Vagina (tissue), 2 donors: ENCODE results near the gene TMEM45A. TPM values are rescaled to one million over a fixed set of nuclear protein-coding genes. Genes with fewer than 3 reads are reported as not detected.
"Not testable (repeated sequence)": the region's sequence is repeated elsewhere in the genome, so short reads cannot be mapped to it uniquely, and the experiment has no call there.

Experiments
- DNase-seq, 2 donors: peaks; one replicate each; pipeline ENCODE4 v3.0.0-alpha.2; 2017; ENCODE audit errors: extremely low spot score in 2 of 2
- H3K27ac ChIP-seq: fragments of 200-600 bp; sonication (generic); one replicate; pipeline ENCODE4 v1.5.1; 2019
- H3K27me3 ChIP-seq: fragments of 200-600 bp; sonication (generic); one replicate; pipeline ENCODE4 v1.5.1; 2019
- H3K36me3 ChIP-seq, 2 donors: fragments of 200-600 bp; sonication (generic); one replicate each; pipeline ENCODE4 v1.5.1; 2017 to 2019
- H3K4me1 ChIP-seq: fragments of 200-600 bp; sonication (generic); one replicate; pipeline ENCODE4 v1.5.1; 2019
- H3K4me3 ChIP-seq, 2 donors: fragments of 200-600 bp; sonication (generic); 1 replicate in 1 of 2; 2 replicates in 1 of 2; pipeline ENCODE4 v1.5.1; 2016 to 2019
- H3K9me3 ChIP-seq: fragments of 200-600 bp; sonication (generic); one replicate; pipeline ENCODE4 v1.5.1; 2019
- POLR2A ChIP-seq, 2 donors: fragments of 450-650 bp; IDR thresholded peaks; one replicate each; pipeline ENCODE4 v1.6.1; 2017; ENCODE audit warnings: antibody characterized with exemption in 2 of 2, mild to moderate bottlenecking in 2 of 2, moderate library complexity in 2 of 2
- POLR2AphosphoS5 ChIP-seq, 2 donors: sonication (generic); formaldehyde crosslinking; IDR thresholded peaks; one replicate each; pipeline ENCODE4 v1.9.0; 2017; ENCODE audit warnings: antibody characterized with exemption in 2 of 2, mild to moderate bottlenecking in 2 of 2, low read depth in 1 of 2; ENCODE audit not compliant: insufficient read depth in 1 of 2
- intact Hi-C: fragments of 100-400 bp; cut with DNase I; formaldehyde crosslinking; loops from one replicate; pipeline ENCODE4 v1.15.1; 2023
- total RNA-seq: library from RNA; depleted of rRNA; stranded (reverse); fragments of >200 nt; gene quantifications from one replicate; pipeline ENCODE4 v1.2.3, GENCODE V29; 2016
- TF ChIP-seq, protein P1 (sequence below), 3 experiments: fragments of 450-650 bp in 2 of 3; fragments of 200-600 bp in 1 of 3; sonication (generic) in 1 of 3; IDR thresholded peaks; one replicate each; pipeline ENCODE4 v1.5.1; 2017 to 2019; ENCODE audit warnings: antibody characterized with exemption in 3 of 3, mild to moderate bottlenecking in 2 of 3, moderate library complexity in 2 of 3

Gene TMEM45A
- total RNA-seq, 1 donor from 2014 or later, result 46.4 TPM

DNA sequence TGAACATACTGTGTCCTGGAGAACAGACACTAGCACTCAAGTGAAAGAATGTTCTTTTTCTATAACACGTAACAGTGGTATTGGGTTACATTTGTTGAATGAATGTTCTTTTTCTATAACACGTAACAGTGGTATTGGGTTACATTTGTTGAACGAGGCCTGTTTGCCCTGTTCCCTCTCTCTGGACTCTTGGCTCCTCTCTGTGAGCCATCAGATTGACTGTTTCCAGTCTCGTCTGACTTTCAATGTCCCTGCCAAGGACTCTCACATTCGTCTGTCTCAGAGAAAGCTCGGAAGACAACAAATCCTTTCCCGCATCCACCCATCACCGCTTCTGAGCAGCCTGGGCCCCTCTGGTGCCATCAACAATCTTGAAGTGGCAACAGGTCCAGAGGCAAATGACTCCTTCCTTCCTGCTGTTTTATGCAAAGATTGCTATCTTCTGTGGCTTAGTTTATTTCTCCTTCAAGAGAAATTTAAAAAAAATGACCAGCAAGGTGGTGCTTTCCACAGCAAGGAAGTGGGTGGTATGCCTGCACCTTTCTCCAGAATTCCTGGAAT, 8.0 kb downstream of the TMEM45A start:
- no peaks in the 10 kb centered on the region for H3K9me3 ChIP-seq
- DNase-seq, result no peak
- H3K27me3 ChIP-seq, result no peaks in the 10 kb centered on the region
- TF ChIP-seq, protein P1, sequence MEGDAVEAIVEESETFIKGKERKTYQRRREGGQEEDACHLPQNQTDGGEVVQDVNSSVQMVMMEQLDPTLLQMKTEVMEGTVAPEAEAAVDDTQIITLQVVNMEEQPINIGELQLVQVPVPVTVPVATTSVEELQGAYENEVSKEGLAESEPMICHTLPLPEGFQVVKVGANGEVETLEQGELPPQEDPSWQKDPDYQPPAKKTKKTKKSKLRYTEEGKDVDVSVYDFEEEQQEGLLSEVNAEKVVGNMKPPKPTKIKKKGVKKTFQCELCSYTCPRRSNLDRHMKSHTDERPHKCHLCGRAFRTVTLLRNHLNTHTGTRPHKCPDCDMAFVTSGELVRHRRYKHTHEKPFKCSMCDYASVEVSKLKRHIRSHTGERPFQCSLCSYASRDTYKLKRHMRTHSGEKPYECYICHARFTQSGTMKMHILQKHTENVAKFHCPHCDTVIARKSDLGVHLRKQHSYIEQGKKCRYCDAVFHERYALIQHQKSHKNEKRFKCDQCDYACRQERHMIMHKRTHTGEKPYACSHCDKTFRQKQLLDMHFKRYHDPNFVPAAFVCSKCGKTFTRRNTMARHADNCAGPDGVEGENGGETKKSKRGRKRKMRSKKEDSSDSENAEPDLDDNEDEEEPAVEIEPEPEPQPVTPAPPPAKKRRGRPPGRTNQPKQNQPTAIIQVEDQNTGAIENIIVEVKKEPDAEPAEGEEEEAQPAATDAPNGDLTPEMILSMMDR (IDR thresholded peaks at IDR 0.05), result no peak
- TF ChIP-seq POLR2A (IDR thresholded peaks at IDR 0.05) (no peak), POLR2AphosphoS5 (IDR thresholded peaks at IDR 0.05; ENCODE audit: insufficient read depth in 1 of 2, low read depth in 1 of 2) (no peak)
- H3K36me3 ChIP-seq, result no peaks in the 10 kb centered on the region
- intact Hi-C loops, result no loop called here
- no peak overlapping the region for H3K4me3 ChIP-seq
- no peak overlapping the region for H3K27ac ChIP-seq
- peaks cover 2% of the 10 kb centered on the region for H3K4me1 ChIP-seq

DNA sequence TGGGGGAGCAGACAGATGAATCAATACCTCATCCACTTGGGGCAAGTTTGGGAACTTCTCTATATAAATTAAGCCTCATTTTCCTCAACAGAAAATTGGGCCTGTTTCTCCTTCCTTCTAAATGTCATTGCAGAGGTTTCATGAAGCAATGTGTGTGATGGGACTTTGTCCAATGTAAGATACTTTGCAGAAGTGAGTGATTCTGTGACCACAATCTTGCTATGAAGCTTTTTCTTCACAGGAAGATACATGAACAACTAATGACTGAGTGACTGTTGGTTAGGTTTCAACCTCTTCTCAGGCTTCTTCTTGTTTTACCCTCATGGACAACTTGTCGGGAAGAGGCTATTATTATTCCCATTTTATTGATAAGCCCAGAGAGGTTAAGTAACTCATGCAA, 11.0 kb downstream of the TMEM45A start:
- no peak overlapping the region for H3K27ac ChIP-seq
- H3K4me1 ChIP-seq, result no peaks in the 10 kb centered on the region
- H3K27me3 ChIP-seq, result no peaks in the 10 kb centered on the region
- no peak for TF ChIP-seq POLR2A (IDR thresholded peaks at IDR 0.05)
- TF ChIP-seq, protein P1 (IDR thresholded peaks at IDR 0.05), result no peak
- TF ChIP-seq POLR2AphosphoS5 (IDR thresholded peaks at IDR 0.05; ENCODE audit: insufficient read depth in 1 of 2, low read depth in 1 of 2), result no peak
- no peaks in the 10 kb centered on the region for H3K9me3 ChIP-seq
- no peak overlapping the region for H3K4me3 ChIP-seq
- DNase-seq, result no peak
- intact Hi-C loops, result no loop called here
- no peaks in the 10 kb centered on the region for H3K36me3 ChIP-seq

DNA sequence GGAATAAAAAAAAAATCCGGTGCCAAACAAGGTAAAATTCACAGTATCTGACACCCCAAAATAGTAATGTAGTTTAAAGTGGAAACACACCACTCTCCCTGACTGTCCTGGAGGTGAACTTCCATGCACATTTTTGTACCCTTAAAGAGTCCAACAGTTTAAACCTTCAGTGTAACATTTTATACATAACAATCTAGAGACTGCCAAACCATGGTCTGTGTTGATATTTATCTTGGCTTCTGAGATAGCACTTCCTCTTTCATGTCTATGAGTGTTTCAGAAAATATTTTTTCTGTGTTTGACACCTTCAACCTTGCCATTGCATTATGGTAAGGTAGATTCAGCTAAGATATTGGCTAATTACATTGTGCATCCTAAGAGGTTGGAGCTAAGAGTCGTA, 13.9 kb downstream of the TMEM45A start:
- TF ChIP-seq, protein P1 (IDR thresholded peaks at IDR 0.05), result no peak
- no peak for TF ChIP-seq POLR2AphosphoS5 (IDR thresholded peaks at IDR 0.05; ENCODE audit: insufficient read depth in 1 of 2, low read depth in 1 of 2)
- TF ChIP-seq POLR2A (IDR thresholded peaks at IDR 0.05), result no peak
- no peaks in the 10 kb centered on the region for H3K36me3 ChIP-seq
- no peak overlapping the region for H3K27ac ChIP-seq
- intact Hi-C loops, result no loop called here
- no peaks in the 10 kb centered on the region for H3K4me1 ChIP-seq
- no peaks in the 10 kb centered on the region for H3K9me3 ChIP-seq
- no peak overlapping the region for H3K4me3 ChIP-seq
- H3K27me3 ChIP-seq, result no peaks in the 10 kb centered on the region
- DNase-seq, result no peak

DNA sequence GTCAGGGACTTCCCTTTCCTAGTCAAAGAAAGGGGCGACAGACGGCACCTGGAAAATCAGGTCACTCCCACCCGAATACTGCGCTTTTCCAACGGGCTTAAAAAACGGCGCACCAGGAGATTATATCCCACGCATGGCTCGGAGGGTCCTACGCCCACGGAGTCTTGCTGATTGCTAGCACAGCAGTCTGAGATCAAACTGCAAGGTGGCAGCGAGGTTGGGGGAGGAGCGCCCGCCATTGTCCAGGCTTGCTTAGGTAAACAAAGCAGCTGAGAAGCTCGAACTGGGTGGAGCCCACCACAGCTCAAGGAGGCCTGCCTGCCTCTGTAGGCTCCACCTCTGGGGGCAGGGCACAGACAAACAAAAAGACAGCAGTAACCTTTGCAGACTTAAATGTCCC, 17.4 kb downstream of the TMEM45A start:
- DNase-seq, H3K27me3 ChIP-seq, H3K36me3 ChIP-seq, H3K27ac ChIP-seq, H3K4me3 ChIP-seq, intact Hi-C loops, H3K4me1 ChIP-seq, H3K9me3 ChIP-seq: not testable (repeated sequence)

DNA sequence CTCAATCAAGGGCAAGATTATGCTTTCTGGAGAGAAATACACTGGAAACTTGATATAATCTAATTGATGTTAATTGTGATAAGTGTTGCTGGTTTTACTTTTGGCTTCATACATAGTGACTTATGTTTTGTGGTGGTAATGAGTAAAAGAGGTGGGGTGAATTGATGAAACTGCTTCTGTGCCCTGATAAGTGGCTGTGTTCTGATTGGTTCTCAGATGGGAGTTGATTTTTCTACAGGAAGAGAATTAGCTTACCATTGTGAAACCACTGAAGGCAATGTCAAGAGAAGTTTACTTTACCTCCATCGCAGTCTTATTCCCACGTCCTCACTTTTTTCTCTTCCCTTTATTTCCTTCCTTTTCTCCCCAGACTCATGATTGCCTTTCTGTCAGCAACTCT, 23.8 kb downstream of the TMEM45A start:
- H3K9me3 ChIP-seq, result no peaks in the 10 kb centered on the region
- DNase-seq, result no peak
- intact Hi-C loops, result no loop called here
- no peaks in the 10 kb centered on the region for H3K36me3 ChIP-seq
- TF ChIP-seq POLR2A (IDR thresholded peaks at IDR 0.05), result no peak
- TF ChIP-seq, protein P1 (IDR thresholded peaks at IDR 0.05), result no peak
- no peak for TF ChIP-seq POLR2AphosphoS5 (IDR thresholded peaks at IDR 0.05; ENCODE audit: insufficient read depth in 1 of 2, low read depth in 1 of 2)
- no peaks in the 10 kb centered on the region for H3K27me3 ChIP-seq
- no peak overlapping the region for H3K4me3 ChIP-seq
- peak overlapping the region; percentile 1 for H3K27ac ChIP-seq
- H3K4me1 ChIP-seq, result no peaks in the 10 kb centered on the region
